HAP-1 (cell line): ENCODE measurements around the gene ARHGEF26.
A peak's percentile ranks its signal among the peaks of the same experiment; 100 is the strongest.

Experiments
- DNase-seq, 2 experiments: peaks; one replicate each; pipeline ENCODE4 v3.0.0-alpha.2; 2016 to 2020; ENCODE audit warnings: low spot score in 2 of 2
- H3K27me3 ChIP-seq: fragments of 250-450 bp; sonication (Bioruptor Pico); 2 replicates; pipeline ENCODE4 v1.5.1; 2020; ENCODE audit warnings: low read depth, mild to moderate bottlenecking, moderate library complexity
- H3K36me3 ChIP-seq: fragments of 250-450 bp; sonication (Bioruptor Pico); replicated peaks from 2 replicates; pipeline ENCODE4 v1.5.1; 2020; ENCODE audit warnings: mild to moderate bottlenecking
- H3K4me1 ChIP-seq: fragments of 250-450 bp; sonication (Bioruptor Pico); 2 replicates; pipeline ENCODE4 v1.5.1; 2020; ENCODE audit warnings: mild to moderate bottlenecking
- H3K4me3 ChIP-seq: fragments of 250-450 bp; sonication (Bioruptor Pico); 2 replicates; pipeline ENCODE4 v1.5.1; 2020; ENCODE audit warnings: mild to moderate bottlenecking, moderate library complexity
- H3K9me3 ChIP-seq: fragments of 250-450 bp; sonication (Bioruptor Pico); 2 replicates; pipeline ENCODE4 v1.5.1; 2020; ENCODE audit warnings: mild to moderate bottlenecking, moderate library complexity
- in situ Hi-C: fragments of 300-500 bp; cut with MboI; formaldehyde crosslinking; loops from 3 replicates; pipeline ENCODE4 v1.14.3; 2020; ENCODE audit warnings: low sequenced_read_pairs, inconsistent platforms, mixed read lengths

The ARHGEF26 gene

GRCh38 chr3:154152741-154153140 is 31.6 kb downstream of the ARHGEF26 start:
- Histone ChIP-seq H3K4me1 (peaks cover 13% of the 10 kb centered on the region), H3K4me3 (no peak overlapping the region), H3K9me3 (no peaks in the 10 kb centered on the region), H3K27me3 (no peaks in the 10 kb centered on the region), H3K36me3 (no peaks in the 10 kb centered on the region; the same call in 1 of the 2 replicates)
- in situ Hi-C loops = no loop called here
- no peak for DNase-seq

DNA sequence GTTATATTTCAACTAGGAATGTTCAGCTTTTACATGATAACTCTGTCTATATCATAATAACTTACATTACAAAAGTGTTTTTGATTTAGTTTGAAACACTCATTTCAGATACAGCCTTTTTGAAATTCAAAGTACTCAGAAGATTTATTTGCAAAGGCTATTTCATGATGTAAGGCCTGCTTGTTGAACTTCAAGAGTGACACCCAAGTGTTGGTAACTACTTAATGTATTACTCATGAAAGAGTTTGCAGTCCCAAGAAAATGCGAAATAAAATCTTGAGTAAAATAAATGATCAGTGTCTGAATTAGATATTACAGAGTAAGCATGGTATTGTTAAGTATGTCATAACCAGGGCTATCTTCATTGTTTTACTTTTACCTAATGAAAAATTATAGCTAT is 35.3 kb downstream of the ARHGEF26 start:
- no peak for DNase-seq
- Histone ChIP-seq H3K27me3 (no peaks in the 10 kb centered on the region), H3K4me1 (no peaks in the 10 kb centered on the region; the same call in 1 of the 2 replicates), H3K4me3 (no peak overlapping the region), H3K9me3 (no peaks in the 10 kb centered on the region), H3K36me3 (no peaks in the 10 kb centered on the region; the same call in 1 of the 2 replicates)
- in situ Hi-C loops = no loop called here

DNA sequence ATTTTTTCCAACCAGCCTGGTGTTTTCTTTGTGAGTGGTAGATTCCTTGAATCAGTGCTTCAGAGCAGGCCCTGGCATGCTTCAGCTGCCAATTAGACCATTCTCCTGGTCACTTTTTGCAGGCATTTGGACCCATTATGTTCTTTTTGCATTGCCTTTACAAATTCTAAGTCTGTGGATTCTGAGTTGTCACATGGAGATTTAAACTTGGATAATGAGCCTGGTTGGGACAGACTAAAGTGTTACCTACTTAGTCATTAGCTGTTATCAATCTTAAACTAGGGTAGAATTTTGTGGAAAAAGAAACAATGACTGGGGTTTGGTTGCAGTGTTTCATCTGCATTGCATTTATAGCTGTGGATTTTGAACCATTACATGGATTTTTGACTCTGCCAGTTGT is 40.6 kb downstream of the ARHGEF26 start:
- H3K36me3 ChIP-seq = no peaks in the 10 kb centered on the region; the same call in 1 of the 2 replicates
- H3K27me3 ChIP-seq = no peaks in the 10 kb centered on the region
- H3K4me3 ChIP-seq = no peak overlapping the region
- in situ Hi-C loops = no loop called here
- H3K4me1 ChIP-seq = peaks cover 4% of the 10 kb centered on the region; the same call in 1 of the 2 replicates
- H3K9me3 ChIP-seq = no peaks in the 10 kb centered on the region
- DNase-seq = no peak

GRCh38 chr3:154164387-154164786 is 43.2 kb downstream of the ARHGEF26 start:
- Histone ChIP-seq H3K27me3 (no peaks in the 10 kb centered on the region), H3K4me1 (peaks cover 4% of the 10 kb centered on the region; the same call in 1 of the 2 replicates), H3K4me3 (no peak overlapping the region), H3K36me3 (no peaks in the 10 kb centered on the region; the same call in 1 of the 2 replicates), H3K9me3 (no peaks in the 10 kb centered on the region)
- in situ Hi-C loops = no loop called here
- peak in 1 of 2 experiments; percentile 23 for DNase-seq

DNA sequence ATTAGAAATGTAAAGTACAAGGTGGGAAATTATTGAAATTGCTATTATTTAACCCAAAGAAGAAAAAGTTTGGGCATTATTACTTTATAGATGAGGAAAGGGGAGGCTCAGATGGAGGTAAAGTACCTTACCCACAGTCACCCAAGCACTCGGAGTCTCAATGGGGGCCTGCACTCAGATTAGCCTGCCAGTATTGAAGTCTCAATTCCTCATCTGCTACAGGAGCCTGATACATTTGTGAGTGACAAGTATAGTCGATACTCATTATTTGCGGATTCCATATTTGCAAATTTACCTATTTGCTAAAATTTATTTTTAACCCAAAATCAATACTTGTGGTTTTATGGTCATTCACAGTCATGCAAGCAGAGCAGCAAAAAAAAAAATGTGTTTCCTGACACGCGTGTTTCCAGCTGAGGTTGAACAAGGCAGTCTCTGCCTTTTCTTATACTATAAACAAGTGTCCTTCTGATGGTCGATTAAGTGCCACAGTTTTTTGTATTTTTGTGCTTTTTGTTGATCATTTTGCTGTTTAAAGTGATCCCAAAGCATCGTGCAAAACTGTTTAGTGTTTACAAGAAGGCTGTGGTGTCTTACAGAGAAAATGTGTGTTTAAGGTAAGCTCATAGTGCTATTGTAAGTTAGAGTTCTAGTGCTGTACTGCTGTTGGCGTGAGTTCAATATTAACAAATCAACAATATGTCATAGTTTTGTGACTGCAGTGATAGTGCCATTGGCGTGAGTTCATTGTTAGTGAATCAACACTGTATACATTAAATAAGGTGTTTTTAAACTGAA is 48.0 kb downstream of the ARHGEF26 start:
- DNase-seq = no peak
- in situ Hi-C loops = no loop called here

DNA sequence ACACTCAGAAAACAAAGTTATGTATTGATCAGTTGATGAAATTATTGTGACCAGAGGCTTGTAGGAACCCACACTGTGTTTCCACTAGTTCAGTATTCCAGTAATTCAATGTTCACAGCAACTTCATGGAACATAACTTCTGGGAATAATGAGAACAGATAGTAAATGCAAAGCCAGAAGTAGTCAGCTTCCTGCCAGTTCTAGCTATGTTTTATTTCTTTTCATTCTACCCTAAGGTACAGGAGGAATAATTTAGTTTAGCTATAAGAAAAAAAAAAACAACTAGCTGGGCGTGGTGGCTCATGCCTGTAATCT is 48.6 kb downstream of the ARHGEF26 start:
- DNase-seq = no peak
- Histone ChIP-seq H3K27me3 (no peaks in the 10 kb centered on the region), H3K4me1 (no peaks in the 10 kb centered on the region), H3K36me3 (no peaks in the 10 kb centered on the region), H3K9me3 (no peaks in the 10 kb centered on the region), H3K4me3 (no peak overlapping the region)
- in situ Hi-C loops = no loop called here

More for the DNA sequence above, 48.0 kb downstream of the ARHGEF26 start:
- Histone ChIP-seq H3K4me1 (peaks cover 4% of the 10 kb centered on the region; the same call in 1 of the 2 replicates), H3K36me3 (no peaks in the 10 kb centered on the region), H3K9me3 (no peaks in the 10 kb centered on the region), H3K27me3 (no peaks in the 10 kb centered on the region), H3K4me3 (no peak overlapping the region)

DNA sequence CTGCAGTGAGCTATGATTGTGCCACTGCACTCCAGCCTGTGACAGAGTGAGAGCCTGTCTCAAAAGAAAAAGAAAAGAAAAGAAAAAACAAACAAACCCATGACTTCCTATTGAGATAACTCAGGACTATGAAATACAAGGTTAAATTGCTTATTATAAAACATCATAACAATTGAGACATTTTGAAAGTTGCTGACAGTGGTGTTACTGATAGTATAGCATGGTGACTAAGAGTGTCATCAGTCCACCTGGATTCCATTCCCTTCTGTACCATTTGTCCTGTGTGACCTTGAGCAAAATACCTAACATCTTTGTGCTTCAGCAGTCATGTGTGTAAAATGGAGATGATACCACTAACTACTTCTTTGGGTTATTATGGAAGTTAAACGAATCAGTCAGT is 49.1 kb downstream of the ARHGEF26 start:
- Histone ChIP-seq H3K27me3 (no peaks in the 10 kb centered on the region), H3K36me3 (no peaks in the 10 kb centered on the region), H3K4me1 (peaks cover 3% of the 10 kb centered on the region), H3K4me3 (no peak overlapping the region), H3K9me3 (no peaks in the 10 kb centered on the region)
- no peak for DNase-seq
- in situ Hi-C loops = no loop called here

- H3K27me3 ChIP-seq = no peaks in the 10 kb centered on the region
- no peaks in the 10 kb centered on the region for H3K36me3 ChIP-seq
- no peaks in the 10 kb centered on the region for H3K9me3 ChIP-seq
- no peak overlapping the region for H3K4me3 ChIP-seq
- in situ Hi-C loops = no loop called here
- peaks cover 8% of the 10 kb centered on the region for H3K4me1 ChIP-seq
- DNase-seq = no peak
Observed at GRCh38 chr3:154175041-154175440, 53.9 kb downstream of the ARHGEF26 start.

- Histone ChIP-seq H3K36me3 (no peaks in the 10 kb centered on the region), H3K27me3 (no peaks in the 10 kb centered on the region), H3K4me1 (peaks cover 8% of the 10 kb centered on the region), H3K4me3 (no peak overlapping the region), H3K9me3 (no peaks in the 10 kb centered on the region)
- peak in 1 of 2 experiments; percentile 12 for DNase-seq
- in situ Hi-C loops = no loop called here
Observed at GRCh38 chr3:154176036-154176435, 54.8 kb downstream of the ARHGEF26 start.

DNA sequence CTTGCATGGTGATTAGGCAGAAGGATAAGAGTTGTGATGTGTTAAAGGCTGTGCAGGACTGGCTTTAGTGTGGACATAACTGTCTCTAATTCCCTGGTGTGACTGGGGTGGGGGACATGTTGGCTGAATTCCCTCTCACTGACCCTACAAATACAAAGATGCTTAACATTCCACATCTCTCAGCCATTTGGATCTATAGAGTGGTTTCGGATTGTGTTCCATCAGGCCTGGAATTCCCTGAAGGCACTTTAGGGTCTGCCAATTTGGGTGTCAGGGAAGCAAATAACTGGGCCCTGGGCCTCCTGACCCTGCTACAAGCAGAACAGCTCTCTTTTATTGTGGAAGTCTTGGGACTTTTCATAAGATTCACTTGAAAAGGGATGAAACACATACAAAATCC is 56.2 kb downstream of the ARHGEF26 start:
- Histone ChIP-seq H3K36me3 (no peaks in the 10 kb centered on the region), H3K27me3 (no peaks in the 10 kb centered on the region), H3K4me1 (peaks cover 8% of the 10 kb centered on the region), H3K4me3 (no peak overlapping the region), H3K9me3 (no peaks in the 10 kb centered on the region)
- no peak for DNase-seq
- in situ Hi-C loops = no loop called here

DNA sequence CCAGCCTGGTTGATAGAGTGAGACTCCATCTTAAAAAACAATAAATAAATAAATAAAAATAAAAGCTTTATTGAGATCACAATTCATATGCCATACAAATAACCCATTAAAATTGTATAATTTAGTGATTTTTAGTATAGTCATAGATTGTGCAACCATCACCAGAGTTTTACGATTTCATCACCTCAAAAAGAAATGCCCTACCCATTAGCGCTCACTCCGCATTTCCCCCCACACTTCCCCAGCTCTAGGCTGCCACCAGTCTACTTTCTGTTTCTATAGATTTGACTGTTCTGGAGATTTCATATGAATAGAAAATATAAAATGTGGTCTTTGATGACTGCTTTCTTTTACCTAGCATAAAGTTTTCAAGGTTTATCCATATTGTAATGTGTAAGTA is 57.0 kb downstream of the ARHGEF26 start:
- Histone ChIP-seq H3K36me3 (no peaks in the 10 kb centered on the region), H3K27me3 (no peaks in the 10 kb centered on the region), H3K4me3 (no peak overlapping the region), H3K9me3 (no peaks in the 10 kb centered on the region), H3K4me1 (peaks cover 8% of the 10 kb centered on the region)
- in situ Hi-C loops = no loop called here
- no peak for DNase-seq

DNA sequence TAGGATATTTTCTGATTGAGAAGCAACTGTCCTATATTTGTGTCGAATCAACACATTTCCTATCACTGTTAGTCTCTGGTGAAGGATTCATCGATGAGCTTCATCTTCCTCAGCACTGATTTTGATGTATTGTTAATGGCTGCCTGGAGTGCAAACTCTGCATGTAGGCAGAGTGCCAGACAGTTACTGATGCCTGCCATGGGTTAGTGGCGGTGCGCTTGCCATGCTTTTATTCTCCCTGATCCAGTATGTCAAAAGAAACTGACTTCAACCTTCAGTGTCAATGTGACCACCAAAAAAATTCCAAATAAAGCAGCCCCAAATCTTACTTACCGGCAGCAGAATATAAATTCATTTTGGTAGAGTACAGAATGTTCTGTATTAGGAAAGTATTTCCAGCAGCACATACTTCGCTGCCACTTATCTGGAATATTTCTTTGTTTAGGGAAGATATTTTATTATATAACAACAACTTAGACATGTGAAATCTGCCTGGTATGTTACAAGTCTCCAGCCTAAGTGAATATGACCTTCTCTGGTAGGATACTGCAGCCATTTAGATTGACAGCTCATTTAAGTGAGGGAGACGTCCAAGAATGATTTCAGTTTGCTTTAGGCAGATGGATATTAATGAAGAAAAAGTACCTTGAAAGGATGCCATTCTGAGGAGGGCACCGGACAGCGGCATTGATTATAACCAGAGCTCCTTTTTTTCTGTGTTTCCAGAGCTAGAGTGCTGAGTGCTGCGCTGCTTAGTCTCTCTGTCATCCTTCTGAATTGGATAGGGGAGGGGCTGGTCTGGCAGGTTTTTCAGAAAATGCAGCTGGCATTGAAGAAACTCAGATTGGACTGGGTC is 59.9 kb downstream of the ARHGEF26 start:
- H3K4me3 ChIP-seq = no peak overlapping the region
- no peaks in the 10 kb centered on the region for H3K4me1 ChIP-seq
- no peaks in the 10 kb centered on the region for H3K27me3 ChIP-seq
- H3K36me3 ChIP-seq = no peaks in the 10 kb centered on the region
- in situ Hi-C loops = no loop called here
- no peaks in the 10 kb centered on the region for H3K9me3 ChIP-seq
- DNase-seq = no peak

DNA sequence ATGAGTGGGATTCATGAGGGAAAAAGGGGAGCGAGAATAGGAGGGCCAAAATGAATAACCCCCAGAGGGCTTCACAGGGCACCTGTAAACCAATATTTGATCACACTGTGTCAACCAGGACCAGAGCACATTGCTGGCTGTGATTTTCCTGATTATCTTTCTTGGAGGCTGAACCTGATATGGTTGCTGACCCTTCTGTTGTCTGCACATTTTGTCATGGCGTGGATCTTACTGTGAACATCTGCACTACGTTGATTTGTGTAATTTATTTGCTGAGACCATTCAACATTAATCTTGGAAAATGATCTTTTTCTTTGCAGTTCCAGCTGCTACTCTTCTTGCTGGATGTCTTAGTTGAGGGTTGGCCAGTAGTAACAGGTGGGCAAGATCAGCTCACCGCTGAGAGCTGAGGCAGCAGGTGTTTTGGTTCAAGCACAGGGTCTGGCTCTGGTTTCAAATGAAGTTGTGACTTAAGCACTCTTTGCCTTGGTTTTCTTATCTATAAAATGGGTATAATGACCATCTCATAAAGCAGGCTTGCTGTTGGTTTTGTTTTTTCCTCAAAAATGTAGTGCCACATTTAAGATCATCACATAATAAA is 61.2 kb downstream of the ARHGEF26 start:
- Histone ChIP-seq H3K9me3 (no peaks in the 10 kb centered on the region), H3K4me3 (no peak overlapping the region), H3K36me3 (no peaks in the 10 kb centered on the region), H3K4me1 (no peaks in the 10 kb centered on the region), H3K27me3 (no peaks in the 10 kb centered on the region)
- in situ Hi-C loops = no loop called here
- DNase-seq = no peak

- Histone ChIP-seq H3K9me3 (no peaks in the 10 kb centered on the region), H3K4me1 (no peaks in the 10 kb centered on the region), H3K4me3 (no peak overlapping the region), H3K36me3 (no peaks in the 10 kb centered on the region), H3K27me3 (no peaks in the 10 kb centered on the region)
- no peak for DNase-seq
- in situ Hi-C loops = no loop called here
Observed at GRCh38 chr3:154182975-154183374, 61.8 kb downstream of the ARHGEF26 start.
